ENCODE data around the gene TAF5L.
"Not testable (repeated sequence)": the region's sequence is repeated elsewhere in the genome, so short reads cannot be mapped to it uniquely, and the experiment has no call there.

The TAF5L gene

DNA sequence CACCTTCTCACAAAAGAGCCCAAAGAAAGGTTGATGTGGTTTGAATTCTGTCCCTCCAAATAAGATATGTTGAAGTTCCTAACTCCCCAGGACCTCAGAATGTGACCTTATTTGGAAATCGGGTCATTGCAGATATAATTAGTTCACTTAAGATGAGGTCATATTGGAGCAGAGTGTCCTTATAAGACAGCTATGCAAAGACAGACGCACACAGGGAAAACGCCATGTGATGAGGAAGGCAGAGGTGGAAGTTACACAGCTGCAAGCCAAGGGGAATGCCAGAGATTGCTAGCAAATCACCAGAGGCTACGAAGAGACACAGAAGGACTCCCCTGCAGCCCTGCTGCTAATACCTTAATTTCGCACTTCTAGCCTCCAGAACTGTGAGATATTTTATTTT lies 62.2 kb downstream of the TAF5L start:
- no peak for DNase-seq

DNA sequence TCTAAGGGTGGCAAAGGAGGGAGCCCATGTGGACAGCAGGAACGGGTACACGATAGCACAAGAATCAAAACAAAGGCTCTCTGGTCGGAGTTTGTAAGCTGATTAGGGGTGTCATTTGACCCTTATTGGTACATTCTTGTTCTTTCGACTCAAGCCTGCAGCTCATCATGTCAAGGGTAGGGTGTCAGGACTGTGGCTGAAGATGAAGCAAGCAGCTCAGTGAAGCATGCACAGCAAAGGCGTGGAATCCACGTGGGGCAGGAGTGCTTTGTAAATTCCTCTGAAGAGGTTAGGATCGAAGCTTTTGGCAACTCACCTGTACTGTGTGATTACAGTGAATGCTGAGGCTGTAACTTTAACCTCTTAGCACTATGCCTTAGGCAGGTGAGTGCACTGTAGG lies 62.7 kb downstream of the TAF5L start:
- DNase-seq: no peak

DNA sequence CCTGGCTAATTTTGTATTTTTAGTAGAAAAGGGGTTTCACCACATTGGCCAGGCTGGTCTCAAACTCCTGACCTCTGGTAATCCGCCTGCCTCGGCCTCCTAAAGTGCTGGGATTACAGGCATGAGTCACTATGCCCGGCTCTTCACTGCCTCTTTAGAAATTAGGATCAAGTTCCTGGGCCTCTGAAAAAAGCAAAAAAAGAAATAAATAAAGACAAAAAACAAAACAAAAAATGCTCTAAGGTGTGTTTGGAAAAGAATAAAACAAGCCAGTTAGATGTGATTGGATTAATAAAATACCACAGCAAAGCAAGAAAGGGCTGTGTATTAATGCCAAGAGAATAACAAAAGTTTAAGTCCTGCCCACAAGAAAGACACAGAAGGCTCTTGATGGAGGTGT lies 63.2 kb downstream of the TAF5L start:
- no peak for DNase-seq

DNA sequence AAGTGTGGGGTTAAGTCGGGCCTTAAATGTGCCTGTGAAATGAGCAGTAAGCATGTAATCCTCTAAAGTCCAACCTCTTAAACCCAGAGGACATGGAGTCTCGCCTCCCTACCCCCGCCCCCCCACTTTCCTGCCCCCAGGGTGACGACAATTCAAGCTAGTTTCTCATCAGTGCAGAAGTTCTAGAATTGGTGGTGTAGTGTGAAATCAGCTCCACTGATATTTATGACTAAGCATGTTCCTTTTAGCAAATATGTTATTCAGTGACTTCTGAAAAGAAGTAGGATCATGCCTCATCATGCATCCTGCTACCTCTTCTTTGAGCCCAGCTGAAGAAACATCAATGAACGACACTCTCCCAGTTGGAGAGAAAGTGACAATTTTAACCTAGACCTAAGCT lies 64.8 kb downstream of the TAF5L start:
- no peak for DNase-seq

DNA sequence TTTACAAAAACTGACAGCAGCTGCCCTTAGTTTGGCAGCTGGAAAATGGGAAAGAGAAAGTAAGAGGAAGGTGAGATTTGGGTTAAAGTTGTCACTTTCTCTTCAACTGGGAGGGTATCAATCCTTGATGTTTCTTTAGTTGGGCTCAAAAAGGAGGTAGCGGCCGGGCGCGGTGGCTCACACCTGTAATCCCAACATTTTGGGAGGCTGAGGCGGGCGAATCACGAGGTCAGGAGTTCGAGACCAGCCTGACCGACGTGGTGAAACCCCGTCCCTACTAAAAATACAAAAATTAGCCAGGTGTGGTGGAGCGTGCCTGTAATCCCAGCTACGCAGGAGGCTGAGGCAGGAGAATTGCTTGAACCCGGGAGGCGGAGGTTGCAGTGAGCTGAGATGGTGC lies 65.8 kb downstream of the TAF5L start:
- not testable (repeated sequence) for DNase-seq

DNA sequence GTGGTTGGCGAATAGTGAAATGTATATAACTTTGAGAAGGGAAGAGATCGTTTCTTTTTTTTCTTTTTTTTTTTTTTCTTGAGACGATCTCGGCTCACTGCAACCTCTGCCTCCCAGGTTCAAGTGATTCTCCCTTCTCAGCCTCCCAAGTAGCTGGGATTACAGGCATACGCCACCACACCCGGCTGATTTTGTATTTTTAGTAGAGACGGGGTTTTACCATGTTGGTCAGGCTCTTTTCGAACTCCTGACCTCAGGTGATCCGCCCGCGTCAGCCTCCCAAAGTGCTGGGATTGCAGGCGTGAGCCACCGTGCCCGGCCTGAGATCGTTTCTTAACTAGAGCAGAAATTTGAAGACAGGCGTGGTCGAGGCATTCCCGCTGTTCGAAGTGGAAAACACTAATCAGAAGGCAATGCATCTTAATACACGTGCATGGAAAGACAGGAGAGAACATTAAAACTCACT lies 66.6 kb downstream of the TAF5L start:
- not testable (repeated sequence) for DNase-seq

DNA sequence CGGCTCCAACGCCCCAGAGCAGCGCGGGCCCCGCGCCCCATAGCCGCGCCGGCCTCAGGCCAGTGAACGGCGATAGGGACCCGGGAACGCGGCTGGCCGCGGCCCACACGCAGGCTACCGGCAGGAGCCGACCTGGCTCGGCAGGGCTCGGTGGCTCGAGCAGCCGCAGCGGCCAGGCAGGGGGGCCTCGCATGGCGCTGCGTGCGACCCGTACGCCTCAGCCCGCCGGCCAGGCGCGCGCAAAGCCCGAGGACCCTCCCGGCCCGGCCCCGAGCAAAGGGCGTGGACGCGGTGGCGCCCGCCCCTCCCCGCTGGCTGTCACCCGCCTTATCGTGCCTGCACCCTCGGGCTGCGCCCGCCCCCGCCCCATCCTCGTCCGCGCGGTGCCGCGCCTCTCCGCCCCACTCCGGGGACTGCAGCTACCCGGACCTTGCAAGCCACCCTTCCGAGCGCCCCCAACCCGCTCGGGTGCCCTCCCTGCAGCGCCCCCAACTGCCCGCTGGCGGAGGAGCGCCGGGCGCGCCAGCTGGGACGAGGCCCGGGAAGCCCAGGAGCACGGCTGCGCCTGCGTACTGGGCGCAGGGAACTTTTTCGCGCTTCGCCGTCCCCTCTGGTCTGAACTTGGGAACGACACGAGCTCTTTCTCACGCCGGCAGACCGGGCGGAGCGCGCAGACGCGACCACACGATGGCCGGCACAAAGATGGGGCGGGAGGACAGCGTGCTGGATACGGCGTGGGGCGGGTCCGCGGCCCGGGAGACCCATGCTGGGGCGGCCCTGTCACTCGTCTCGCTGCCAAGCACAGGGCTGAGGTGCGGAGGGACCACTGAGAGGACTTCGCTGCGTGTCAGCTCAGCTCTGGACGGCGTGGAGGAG lies 67.2 kb downstream of the TAF5L start, which contains the start of gene ABCB10:
Gene ABCB10, minus strand, starts transcription at position 248 of the 876 bp plus-strand sequence. Its CDS starts 55 bp downstream, at position 193.
- peak; percentile 70 for DNase-seq

DNA sequence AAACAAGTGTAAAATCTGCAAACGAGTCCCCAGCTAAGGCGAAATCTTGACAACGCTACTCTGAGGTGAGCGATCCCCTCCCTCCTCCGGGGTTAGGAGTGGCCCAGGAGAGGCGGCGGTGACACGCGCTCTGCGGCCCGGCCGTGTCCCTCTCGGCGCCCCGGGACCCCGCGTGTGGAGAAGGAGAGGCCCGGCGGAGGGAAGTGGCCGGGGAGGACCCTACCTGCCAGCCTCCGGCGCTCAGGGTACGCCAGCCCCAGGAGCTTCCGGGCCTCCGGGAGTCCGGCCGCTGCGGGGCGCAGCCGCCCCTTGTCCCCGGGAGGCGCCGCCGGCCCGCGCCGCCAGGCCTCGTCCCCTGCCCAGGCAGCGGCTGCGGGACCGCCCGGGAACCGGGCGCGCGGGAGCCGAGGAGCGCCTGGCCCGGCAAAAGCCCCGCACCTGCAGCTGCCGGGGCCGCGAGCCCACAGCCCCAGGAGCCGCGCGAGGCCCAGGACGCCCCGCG lies 68.0 kb downstream of the TAF5L start:
- peak; percentile 25 for DNase-seq

DNA sequence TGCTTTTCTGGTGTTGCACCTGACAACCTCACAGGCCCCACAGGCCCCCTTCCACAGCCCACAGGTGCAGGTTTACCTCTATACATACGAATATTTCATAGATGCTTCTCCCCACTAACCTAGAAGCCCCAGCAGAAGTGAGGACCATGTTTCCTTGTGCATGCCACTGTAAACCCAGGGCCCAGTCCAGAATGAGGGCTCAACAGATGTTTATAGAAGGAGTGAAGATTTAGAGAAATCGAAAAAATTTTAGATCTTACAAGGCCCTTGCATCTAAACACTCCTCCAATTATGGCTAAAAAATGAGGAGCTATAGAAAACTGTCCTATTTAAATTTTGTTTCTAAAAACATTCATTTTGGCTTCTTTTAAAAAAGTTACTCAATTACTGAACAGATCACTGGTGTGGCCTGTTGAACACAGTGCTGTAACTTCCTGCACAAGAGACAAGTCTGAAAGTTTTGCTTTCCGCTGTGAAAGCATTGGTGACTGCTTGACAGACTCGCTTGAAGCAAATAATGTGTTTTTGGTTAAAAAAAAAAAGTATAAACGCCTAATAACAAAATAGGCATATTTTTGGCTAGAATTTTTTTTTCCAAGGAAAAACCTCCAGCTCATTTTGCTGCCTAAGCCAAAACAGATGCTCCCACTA lies 68.6 kb downstream of the TAF5L start:
- no peak for DNase-seq

DNA sequence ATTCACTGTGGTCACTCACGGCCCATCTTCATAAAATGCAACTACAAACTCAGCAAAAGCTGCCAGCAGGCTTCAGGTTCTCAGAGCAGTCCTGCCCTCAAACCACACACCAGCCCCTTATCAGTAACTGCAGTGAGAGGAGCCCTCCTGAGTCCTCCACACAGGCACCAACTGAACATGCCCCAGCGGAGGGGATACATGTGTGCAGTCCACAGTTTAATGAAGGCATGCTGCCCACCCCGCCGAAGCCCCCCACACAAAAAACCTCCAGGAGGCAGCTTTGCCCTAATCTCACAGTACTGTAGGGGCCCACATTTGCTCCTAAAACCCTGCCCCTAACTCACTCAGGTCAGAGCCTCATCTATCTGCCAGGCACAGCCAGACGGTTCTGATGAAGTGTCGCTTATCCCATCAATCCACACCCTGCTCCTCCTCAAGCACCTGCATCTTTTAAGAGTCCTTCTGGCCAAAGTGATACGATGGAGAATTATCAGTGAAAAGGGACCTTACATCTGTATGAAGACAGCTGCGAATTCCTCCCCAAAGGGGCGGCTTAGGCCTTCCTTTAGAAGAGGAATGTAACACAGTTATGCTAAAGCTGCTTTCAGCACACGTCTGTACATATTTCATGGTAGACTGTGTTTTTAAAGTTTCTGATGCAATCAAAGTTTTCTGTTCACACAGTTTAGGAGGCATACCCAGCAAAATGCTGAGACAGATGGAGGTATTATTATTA lies 70.9 kb downstream of the TAF5L start:
- DNase-seq: no peak

DNA sequence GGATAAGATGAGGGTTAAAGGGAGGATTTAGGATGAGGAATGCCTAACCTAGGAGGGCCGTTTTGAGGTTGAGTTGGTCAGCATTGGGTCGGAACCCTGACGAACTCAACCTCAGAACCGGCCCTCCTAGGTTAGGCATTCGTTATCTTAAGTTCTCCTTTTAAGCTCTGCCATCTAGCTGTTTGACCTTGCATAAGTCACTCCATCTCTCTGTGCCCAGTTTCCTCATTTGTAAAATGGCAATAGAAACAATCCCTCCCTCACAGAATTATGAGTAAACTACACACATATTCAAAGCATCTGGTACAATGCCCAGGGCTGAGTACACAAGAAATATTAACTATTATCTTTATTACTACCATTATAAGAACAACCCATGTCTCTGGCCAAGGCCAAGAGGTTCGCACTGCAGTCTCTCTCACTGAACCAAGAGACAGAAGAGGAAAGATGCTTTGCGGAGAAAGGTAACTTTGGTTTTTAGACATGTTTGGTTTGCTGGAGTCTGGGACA lies 72.2 kb downstream of the TAF5L start:
- no peak for DNase-seq

DNA sequence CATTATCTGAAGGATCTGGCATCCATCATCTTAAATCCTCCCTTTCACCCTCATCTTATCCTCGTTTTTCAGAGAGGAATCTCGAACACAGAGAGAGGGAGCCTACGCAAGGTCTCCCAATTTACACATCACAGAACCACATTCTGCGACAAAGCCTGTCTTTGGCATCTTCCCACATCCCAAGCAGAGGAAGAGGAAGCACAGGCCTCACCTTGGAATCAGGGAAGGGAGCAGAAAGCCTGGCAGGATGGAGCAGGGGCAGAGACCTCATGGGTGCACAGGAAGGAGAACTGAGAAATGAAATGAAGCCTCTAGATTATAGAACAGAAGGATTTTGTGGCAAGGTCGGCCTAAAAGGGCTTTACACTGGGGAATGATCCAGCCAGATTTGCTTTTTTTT lies 73.2 kb downstream of the TAF5L start:
- no peak for DNase-seq

DNA sequence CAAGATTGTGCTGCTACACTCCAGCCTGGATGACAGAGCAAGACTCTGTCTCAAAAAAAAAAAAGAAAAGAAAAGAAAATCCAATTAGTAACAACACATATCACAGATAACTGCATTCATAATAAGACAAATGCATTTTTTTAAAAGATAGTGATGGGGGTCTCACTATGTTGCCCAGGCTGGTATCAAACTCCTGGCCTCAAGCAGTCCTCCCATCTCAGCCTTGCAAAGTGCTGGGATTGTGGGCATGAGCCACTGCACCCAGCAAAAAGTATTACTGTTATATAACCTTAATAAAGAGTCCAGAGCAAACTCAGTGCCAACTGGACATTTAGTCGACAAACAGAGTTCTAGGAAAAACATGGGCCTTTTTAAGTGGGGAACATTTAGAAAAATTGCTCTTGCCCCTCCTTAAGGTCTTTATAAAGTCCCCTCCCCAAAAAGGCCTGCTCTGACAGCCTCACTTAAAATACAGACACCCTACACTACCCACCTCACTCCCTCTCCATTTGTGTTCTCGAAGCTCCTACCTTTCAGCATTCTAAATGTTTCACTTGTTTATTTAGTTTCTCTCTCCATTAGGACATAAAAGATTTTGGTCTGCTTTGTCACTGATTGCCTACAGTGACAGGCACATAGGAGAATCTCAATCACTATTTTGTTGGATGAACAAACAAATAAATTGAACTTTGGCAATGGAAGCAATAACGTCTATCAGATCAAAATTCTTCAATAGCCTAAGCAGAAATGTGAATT lies 74.9 kb downstream of the TAF5L start:
- DNase-seq: no peak

DNA sequence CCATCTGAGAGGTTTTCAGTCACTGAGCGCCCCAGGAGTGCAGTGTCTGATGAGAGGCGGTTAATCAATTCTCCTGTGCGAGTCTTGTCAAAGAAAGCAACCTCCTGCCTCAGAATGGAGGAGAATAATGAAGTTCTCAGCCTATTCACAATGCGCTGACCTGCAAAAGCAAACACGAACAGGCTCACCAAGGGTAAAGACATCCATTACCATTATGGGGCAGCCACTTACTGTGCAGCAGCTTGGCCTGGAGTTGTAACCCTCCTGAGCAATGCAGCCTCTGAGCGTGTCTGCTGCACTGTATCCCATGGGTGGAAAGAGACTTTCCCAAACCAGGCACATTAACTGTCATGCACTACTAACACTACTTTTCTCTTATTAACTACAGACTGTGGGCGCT lies 78.4 kb downstream of the TAF5L start:
- no peak for DNase-seq

DNA sequence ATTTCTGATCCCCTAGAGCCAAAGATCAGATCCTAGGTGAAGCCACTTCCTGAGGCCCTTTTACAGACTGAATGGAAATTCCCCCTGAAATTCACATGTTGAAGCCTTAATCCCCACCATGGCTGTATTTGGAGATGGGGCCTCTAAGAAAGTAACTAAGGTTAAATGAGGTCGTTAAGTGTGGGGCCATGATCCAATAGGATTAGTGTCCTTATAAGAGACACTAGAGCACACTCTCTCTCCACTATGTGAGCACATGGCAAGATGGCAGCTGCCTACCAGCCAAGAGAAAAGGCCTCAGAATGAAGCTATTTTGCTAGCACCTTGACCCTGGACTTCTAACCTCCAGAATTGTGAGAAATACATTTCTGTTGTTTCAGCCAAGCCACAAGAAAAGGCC lies 81.3 kb downstream of the TAF5L start:
- DNase-seq: no peak
